ENCODE data around the gene DOCK3.

The DOCK3 gene

DNA sequence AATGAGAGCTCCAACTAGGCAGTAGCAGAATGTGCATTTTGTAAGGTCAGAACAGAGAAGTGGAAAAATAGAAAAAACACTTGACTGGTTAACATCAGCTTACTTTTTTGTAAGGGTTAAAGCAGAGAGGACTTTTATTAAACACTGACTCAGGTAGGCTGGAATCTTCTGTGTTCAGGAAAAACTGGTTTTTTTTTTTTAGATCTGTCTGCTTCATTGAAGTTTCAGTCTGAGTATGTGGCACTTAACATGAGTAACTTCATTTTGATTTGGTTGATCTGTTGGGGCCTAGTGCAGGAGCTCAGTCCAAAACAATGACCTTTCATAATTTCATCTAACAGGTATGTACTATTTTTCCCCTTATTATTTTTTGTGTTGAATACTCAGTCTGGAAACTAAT is 141.1 kb downstream of the DOCK3 start:
- Histone ChIP-seq H3K9ac (no peak overlapping the region), H2AFZ (ENCODE audit: low read depth) (no peak overlapping the region), H3K36me3 (ENCODE audit: insufficient read depth) (no peaks in the 10 kb centered on the region), H3K4me3 (IDR thresholded peaks at IDR 0.05; ENCODE audit: insufficient read depth, low read depth, low read length) (no peak overlapping the region), H3K27me3 (ENCODE audit: insufficient read depth, low read depth) (no peaks in the 10 kb centered on the region), H3K79me2 (ENCODE audit: insufficient read depth, low read depth) (no peaks in the 10 kb centered on the region), H3K4me2 (no peak overlapping the region), H4K20me1 (ENCODE audit: insufficient read depth) (no peaks in the 10 kb centered on the region), H3K4me1 (ENCODE audit: low read depth, poor library complexity, severe bottlenecking) (no peaks in the 10 kb centered on the region), H3K27ac (no peak overlapping the region)
- no peak for TF ChIP-seq CTCF (conservative IDR thresholded peaks at IDR 0.05; ENCODE audit: low read depth, low read length)

GRCh38 chr3:50816894-50817293 is 142.2 kb downstream of the DOCK3 start:
- Histone ChIP-seq H3K4me1 (ENCODE audit: low read depth, poor library complexity, severe bottlenecking) (no peaks in the 10 kb centered on the region), H3K27ac (no peak overlapping the region), H3K27me3 (ENCODE audit: insufficient read depth, low read depth) (no peaks in the 10 kb centered on the region), H3K79me2 (ENCODE audit: insufficient read depth, low read depth) (no peaks in the 10 kb centered on the region), H3K4me3 (IDR thresholded peaks at IDR 0.05; ENCODE audit: insufficient read depth, low read depth, low read length) (no peak overlapping the region), H4K20me1 (ENCODE audit: insufficient read depth) (no peaks in the 10 kb centered on the region), H3K4me2 (no peak overlapping the region), H3K36me3 (ENCODE audit: insufficient read depth) (no peaks in the 10 kb centered on the region), H3K9ac (no peak overlapping the region), H2AFZ (ENCODE audit: low read depth) (no peak overlapping the region)
- TF ChIP-seq CTCF (conservative IDR thresholded peaks at IDR 0.05; ENCODE audit: low read depth, low read length): no peak

- H3K79me2 ChIP-seq (ENCODE audit: insufficient read depth, low read depth): no peaks in the 10 kb centered on the region
- H3K4me2 ChIP-seq: no peak overlapping the region
- no peak overlapping the region for H3K9ac ChIP-seq
- H3K4me3 ChIP-seq (IDR thresholded peaks at IDR 0.05; ENCODE audit: insufficient read depth, low read depth, low read length): no peak overlapping the region
- no peaks in the 10 kb centered on the region for H3K27me3 ChIP-seq (ENCODE audit: insufficient read depth, low read depth)
- no peak overlapping the region for H2AFZ ChIP-seq (ENCODE audit: low read depth)
- no peaks in the 10 kb centered on the region for H3K36me3 ChIP-seq (ENCODE audit: insufficient read depth)
- no peak for TF ChIP-seq CTCF (conservative IDR thresholded peaks at IDR 0.05; ENCODE audit: low read depth, low read length)
- no peaks in the 10 kb centered on the region for H4K20me1 ChIP-seq (ENCODE audit: insufficient read depth)
- no peak overlapping the region for H3K27ac ChIP-seq
- H3K4me1 ChIP-seq (ENCODE audit: low read depth, poor library complexity, severe bottlenecking): no peaks in the 10 kb centered on the region
Measured at GRCh38 chr3:50817756-50818529, 143.2 kb downstream of the DOCK3 start.

GRCh38 chr3:50819882-50820281 is 145.2 kb downstream of the DOCK3 start:
- Histone ChIP-seq H3K27me3 (ENCODE audit: insufficient read depth, low read depth) (no peaks in the 10 kb centered on the region), H2AFZ (ENCODE audit: low read depth) (no peak overlapping the region), H3K36me3 (ENCODE audit: insufficient read depth) (no peaks in the 10 kb centered on the region), H3K27ac (no peak overlapping the region), H4K20me1 (ENCODE audit: insufficient read depth) (no peaks in the 10 kb centered on the region), H3K79me2 (ENCODE audit: insufficient read depth, low read depth) (no peaks in the 10 kb centered on the region), H3K4me1 (ENCODE audit: low read depth, poor library complexity, severe bottlenecking) (no peaks in the 10 kb centered on the region), H3K4me2 (no peak overlapping the region), H3K4me3 (IDR thresholded peaks at IDR 0.05; ENCODE audit: insufficient read depth, low read depth, low read length) (no peak overlapping the region), H3K9ac (no peak overlapping the region)
- no peak for TF ChIP-seq CTCF (conservative IDR thresholded peaks at IDR 0.05; ENCODE audit: low read depth, low read length)

Measured in KMS-11 (cell line).